Dermis blood vessel endothelial cell (primary cell): ENCODE data around the gene HSD17B1. TPM values are rescaled to one million over a fixed set of nuclear protein-coding genes. Genes with fewer than 3 reads are reported as not detected.

Experiments
- DNase-seq: peaks from one replicate; pipeline ENCODE4 v3.0.0; 2010
- total RNA-seq: library from RNA; depleted of rRNA; stranded (reverse); fragments of >200 nt; gene quantifications from 2 replicates; pipeline ENCODE4 v1.2.3, GENCODE V29; 2014

Gene HSD17B1
- total RNA-seq, 1 donor from 2014 or later, result 0.34 TPM

DNA sequence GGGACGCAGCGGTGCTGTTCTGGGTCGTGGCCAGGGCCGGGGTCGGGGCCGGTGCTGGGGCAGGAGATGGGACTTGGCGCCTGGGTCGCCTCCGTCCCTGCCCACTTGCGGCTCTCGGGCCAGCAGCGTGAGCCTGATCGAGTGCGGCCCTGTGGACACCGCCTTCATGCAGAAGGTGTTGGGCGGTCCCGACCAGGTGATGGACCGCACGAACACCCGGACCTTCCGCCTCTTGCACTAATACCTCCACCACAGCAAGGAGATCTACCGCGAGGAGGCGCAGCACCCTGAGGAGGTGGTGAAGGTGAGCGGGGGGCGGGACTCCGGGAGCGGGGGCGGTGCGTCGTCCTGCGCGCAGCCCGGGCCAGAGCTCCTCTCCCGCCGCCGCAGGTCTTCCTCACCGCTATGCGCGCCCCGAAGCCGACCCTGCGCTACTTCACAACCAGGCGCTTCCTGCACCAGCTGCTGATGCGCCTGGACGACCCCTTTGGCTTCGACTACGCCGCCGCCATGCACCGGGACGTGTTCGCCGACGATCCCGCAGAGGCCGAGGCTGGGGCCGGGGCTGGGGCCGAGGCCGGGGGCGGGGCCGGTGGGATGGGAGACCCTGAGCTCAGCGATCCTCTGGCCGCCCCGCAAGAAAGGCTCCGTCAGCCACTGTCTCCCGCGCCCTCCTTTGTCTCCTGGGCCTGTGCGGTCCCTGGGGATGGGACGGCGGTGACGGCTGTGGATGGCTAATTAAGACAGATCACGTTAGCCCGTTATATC is 4.5 kb upstream of the HSD17B1 start:
- DNase-seq, result peak; percentile 76

GRCh38 chr17:42548993-42549755 is 3.5 kb upstream of the HSD17B1 start:
- no peak for DNase-seq

DNA sequence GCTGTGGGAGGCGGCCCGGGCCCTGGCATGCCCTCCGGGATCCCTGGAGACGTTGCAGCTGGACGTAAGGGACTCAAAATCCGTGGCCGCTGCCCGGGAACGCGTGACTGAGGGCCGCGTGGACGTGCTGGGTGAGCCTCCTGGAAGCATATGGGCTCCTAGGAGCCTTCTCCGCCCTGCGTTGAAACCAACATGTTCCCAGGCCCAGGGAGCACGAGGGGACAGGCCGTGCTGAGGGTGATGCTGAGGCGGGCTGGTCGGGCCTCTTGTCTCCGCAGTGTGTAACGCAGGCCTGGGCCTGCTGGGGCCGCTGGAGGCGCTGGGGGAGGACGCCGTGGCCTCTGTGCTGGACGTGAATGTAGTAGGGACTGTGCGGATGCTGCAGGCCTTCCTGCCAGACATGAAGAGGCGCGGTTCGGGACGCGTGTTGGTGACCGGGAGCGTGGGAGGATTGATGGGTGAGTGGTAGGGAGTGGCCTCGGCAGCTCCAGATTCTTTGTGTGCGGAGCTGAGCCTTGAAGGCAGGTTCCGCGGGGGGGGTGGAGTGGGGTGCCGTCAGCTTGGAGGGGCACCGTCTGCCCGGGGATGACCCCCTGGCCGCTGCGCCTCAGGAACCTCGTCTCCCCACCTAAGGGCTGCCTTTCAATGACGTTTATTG is 567 bp downstream of the HSD17B1 start:
- peak; percentile 13 for DNase-seq

DNA sequence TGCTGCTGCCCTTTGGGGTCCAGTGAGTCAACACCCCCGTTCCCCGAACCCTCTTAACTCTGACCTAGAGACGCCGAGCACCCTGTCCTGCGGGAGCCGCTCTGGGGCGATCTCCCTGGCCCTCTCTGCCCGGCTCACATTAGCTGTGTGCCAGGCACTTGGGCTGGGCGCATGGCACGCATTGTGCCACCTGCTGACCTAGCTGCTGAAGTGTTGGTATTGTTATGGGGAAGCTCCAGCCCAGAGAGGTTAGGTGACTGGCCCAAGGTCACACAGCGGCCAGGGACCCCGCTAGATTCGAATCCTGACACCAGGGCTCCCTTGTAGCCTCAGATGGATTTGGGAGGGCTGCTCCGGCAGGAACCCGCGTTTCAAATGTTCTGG is 1.1 kb downstream of the HSD17B1 start:
- peak; percentile 36 for DNase-seq

GRCh38 chr17:42554250-42555121 is 1.8 kb downstream of the HSD17B1 start:
- peak; percentile 89 for DNase-seq

GRCh38 chr17:42555122-42555622 is 2.4 kb downstream of the HSD17B1 start:
- no peak for DNase-seq

DNA sequence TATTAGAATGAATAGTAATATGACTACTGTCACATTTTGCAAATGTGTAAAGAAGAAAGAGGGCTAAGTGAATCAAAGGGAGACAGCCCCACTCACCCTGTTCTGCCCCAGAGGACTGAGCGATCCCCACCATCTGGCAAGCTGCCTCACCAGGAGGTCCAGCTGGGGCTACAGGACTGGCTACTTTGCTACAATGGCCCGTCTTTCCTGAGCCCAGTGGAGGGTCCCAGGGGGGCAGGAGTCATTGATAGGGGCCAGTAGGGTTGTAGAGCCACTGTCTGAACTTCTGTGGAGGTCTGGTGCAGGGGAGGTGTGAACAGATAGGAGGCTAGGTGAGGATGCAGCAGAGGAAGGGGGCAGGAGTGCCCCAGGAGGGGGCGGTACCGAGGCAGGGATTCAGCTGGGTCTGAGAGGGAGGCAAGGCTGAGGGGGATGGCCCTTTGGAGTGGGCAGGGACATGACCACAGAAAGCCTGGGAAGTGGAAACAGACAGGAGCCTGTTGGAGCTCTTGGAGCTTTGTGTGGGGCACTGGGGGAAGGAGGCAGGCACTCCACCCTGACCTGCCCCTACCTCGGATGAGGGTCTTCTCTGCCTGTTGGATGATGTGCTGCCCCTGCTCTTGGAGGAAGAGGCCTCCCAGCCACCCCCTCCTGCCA is 3.4 kb downstream of the HSD17B1 start:
- DNase-seq, result peak; percentile 35

GRCh38 chr17:42559075-42559474 is 6.4 kb downstream of the HSD17B1 start:
- no peak for DNase-seq

DNA sequence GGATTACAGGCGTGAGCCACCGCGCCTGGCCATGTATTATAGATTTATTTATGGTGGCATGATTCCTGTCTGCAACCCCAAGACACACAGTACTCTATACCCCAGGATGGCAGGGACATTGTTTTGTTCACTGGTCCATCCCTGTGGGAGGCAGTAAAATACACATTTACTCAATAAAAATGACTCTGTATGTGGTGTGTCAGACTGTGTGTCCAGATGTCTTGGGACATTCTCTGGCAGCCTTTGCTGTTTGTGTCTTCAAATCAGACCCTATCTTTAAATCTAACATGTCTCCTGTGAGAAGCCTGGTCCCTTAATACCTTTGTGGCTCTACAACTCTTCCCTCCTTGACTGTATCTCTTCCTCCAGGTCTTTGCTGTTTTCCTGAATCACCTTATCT is 7.5 kb downstream of the HSD17B1 start:
- no peak for DNase-seq

DNA sequence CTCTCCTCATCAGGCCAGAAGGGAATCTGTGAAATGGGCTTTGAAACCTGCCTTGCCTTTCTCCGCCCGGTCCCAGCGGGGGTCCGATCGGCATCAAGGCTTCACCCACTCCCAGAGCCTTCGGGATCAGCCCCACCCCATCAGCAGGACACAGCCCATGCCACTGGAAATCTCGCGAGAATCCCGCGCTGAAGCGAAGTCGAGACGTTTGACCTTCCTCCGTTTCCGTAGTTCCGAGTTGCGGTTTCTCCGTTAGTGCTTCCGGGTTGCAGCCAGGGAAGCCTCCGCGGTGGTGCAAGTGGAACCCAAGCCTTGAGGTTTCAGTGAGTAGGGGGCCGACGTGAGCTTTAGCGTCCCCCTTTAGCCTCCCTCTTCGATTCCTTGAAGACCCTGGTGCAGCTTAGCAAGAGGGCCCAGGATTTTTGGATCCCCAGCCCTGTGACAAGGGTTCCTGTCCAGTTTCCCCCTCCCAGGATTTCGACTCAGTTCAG is 9.2 kb downstream of the HSD17B1 start, which contains the start of gene COASY:
COASY (plus strand) TSS at position 252 of the 491 bp plus-strand sequence. CDS start 475 bp downstream, outside the sequence.
- peak; percentile 99 for DNase-seq

DNA sequence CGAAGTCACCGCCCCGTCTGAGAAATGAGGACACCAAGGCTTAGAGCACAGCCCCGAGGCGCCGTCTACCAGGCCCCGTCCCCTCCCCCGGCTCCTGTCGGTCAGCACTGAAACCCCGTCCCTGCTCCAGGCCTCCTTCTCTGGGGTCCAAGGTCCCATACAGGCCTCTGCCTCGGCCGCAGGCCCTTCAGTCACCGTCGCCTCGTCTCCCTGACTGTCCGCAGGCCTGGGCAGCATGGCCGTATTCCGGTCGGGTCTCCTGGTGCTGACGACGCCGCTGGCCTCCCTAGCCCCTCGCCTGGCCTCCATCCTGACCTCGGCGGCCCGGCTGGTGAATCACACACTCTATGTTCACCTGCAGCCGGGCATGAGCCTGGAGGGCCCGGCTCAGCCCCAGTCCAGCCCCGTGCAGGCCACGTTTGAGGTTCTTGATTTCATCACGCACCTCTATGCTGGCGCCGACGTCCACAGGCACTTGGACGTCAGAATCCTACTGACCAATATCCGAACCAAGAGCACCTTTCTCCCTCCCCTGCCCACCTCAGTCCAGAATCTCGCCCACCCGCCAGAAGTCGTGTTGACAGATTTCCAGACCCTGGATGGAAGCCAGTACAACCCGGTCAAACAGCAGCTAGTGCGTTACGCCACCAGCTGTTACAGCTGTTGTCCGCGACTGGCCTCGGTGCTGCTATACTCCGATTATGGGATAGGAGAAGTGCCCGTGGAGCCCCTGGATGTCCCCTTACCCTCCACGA is 9.8 kb downstream of the HSD17B1 start:
- DNase-seq, result no peak

DNA sequence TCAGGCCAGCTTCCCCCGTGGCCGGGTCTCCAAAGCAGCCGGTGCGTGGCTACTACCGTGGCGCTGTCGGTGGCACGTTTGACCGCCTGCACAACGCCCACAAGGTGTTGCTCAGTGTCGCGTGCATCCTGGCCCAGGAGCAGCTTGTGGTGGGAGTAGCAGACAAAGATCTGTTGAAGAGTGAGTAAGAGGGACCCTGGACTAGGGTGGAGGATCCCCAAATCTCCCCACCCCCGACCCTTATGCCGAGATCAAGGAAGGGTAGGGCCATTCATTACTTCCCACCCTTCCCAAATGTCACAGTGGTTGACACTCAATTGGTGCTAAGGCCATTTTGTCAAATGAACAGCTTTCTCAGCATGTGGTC is 10.4 kb downstream of the HSD17B1 start:
- no peak for DNase-seq

DNA sequence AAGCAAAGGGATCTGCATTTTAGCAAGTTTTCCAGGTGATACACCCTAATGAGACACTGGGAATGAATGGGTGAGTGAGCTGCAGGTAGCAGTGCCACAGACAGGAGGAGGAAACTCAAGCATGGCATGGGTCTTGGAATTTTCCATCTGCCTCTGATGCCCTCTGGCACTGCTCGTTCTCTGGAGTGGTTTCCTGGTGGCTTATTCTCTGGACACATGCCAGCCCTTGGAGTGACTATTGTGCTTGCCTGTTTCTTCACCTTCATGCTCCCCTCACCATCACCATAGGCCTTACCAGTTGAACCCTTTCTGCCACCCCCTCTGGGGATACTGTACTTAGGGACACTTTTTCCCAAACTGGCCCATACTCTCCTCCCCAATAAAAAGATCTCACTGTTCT is 10.8 kb downstream of the HSD17B1 start:
- DNase-seq, result peak; percentile 28

DNA sequence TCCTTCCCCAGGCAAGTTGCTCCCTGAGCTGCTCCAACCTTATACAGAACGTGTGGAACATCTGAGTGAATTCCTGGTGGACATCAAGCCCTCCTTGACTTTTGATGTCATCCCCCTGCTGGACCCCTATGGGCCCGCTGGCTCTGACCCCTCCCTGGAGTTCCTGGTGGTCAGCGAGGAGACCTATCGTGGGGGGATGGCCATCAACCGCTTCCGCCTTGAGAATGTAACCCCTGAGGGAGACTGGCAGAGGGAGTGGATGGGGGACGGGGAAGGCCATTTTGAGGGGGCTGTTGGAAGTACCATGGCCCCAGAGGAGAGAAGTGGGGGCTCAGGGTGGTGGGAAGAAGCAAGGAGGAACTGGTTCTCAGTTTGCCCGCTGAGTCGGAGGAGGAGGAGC is 11.2 kb downstream of the HSD17B1 start:
- no peak for DNase-seq

DNA sequence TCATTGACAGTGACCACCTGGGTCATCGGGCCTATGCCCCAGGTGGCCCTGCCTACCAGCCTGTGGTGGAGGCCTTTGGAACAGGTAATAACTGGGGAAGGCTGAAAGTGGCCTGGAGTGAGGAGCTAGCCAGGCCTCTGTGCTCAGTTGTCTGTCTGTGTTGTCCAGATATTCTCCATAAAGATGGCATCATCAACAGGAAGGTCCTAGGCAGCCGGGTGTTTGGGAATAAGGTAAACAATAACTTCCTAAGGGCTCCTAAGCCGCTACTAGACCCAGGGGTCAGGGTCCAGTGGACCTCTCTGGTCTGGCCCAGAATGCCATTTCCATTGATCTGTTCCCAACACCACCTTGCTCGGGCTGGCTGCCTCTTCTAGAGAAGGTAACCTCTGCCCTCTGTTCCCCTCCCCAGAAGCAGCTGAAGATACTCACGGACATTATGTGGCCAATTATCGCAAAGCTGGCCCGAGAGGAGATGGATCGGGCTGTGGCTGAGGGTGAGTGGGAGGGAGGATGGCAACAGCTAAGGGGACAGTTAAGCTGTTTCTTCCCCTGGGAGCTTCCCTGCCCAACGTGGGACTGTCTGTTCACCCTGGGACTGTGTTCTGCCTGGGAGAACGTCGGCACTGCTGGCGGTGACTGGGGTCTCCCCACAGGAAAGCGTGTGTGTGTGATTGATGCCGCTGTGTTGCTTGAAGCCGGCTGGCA is 12.2 kb downstream of the HSD17B1 start:
- DNase-seq, result no peak

DNA sequence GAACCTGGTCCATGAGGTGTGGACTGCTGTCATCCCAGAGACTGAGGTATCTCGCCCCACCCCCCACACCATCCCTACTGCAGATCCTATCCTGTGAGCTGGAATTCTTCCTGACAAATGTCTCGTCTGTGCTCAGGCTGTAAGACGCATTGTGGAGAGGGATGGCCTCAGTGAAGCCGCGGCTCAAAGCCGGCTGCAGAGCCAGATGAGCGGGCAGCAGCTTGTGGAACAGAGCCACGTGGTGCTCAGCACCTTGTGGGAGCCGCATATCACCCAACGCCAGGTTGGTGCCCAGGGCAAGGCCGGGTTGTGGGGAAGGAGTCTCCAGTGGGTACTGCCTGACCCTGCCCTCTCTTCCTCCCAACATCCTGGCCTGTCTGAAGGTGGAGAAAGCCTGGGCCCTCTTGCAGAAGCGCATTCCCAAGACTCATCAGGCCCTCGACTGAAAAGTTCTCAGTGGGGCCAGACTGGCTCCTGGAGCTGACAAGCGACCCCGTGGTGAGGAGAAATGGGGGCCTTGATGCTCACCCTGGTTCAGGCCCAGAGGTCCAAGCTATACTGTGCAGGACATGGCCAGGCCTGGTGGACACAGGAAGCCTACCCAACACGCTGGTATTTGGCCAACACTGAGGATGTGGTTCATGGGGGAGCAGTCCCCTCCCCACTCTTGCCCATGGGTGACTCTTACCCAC is 12.9 kb downstream of the HSD17B1 start:
- no peak for DNase-seq

DNA sequence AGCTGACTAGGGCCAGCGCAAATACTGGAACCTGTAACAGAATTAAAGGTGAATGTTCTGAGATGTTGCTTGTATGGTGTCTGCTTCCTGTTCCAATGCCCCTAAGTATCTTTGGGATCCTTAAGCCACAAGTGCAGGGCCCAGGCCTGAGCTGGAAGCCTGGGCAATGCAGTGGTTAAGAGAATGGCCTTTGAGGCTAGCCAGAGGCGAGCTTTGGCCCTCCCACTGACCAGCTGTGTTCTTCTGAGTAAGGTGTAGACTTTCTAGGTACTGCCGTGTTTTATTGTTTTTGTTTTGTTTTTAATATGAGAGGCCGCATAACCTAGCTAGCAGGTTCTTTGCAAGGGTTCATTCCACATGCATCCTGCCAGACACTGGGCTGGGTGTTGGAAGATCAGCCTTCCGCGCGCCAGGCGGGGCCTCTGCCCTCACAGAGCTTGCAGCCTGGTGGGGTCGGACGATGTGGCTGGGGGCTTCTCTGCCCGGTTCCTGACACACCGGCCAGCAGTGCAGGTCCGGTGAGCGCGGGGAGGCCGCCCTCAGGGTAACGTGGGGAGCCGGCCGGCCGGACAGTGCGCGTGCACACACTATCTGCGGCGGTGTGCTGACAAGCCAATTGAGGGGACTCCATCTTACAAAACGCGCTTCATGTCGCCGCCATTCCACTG is 13.6 kb downstream of the HSD17B1 start:
- no peak for DNase-seq

DNA sequence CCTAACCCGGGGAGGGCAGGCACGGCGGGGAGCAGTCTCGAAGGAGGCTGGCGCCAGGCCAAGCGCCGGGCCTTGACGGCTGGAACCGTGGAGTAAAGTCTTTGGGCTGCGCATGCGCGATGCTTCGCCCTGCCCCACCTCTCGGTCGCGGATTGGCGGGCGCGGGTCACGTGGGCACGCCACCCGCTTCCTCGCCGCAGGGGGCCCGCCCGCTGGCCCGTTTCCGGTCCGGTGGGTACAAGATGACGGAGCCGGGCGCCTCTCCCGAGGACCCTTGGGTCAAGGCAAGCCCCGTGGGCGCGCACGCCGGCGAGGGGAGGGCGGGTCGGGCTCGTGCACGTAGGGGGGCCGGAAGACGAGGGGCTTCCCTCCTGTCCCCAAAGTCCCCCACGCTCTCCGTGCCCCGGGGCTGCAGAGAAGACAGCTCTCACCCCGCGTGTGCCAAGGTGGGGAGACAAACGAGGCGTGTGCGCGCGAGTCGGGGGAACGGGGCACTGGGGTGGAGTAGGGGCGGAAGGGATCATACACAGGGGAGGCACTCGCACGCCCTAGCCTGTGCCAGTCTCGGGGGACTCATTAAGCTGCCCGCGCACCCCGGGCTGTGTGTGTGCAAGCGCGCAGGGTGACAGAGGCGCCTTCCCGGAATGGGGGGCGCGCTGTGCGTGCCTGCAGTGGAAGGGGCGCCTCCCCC is 14.3 kb downstream of the HSD17B1 start, which contains the start of gene MLX:
MLX (plus strand) TSS at position 218 of the 691 bp plus-strand sequence; CDS start at position 243, 25 bp downstream.
- DNase-seq, result peak; percentile 93
